Activated naive CD4-positive, alpha-beta T cell treated with anti-CD3 and anti-CD28 coated beads for 36 hours (primary cell): ENCODE measurements around the gene THAP6. TPM values are rescaled to one million over a fixed set of nuclear protein-coding genes. Genes with fewer than 3 reads are reported as not detected.
"Not testable (repeated sequence)": the region's sequence is repeated elsewhere in the genome, so short reads cannot be mapped to it uniquely, and the experiment has no call there.

ENCODE experiments used
- CTCF ChIA-PET: fragments of 350-600 bp; sonication (Branson Sonifier 250); formaldehyde crosslinking; loops from one replicate; lab custom pipeline; 2021; ENCODE audit warnings: antibody characterized with exemption; lab: Charles Lee
- DNase-seq: peaks from one replicate; pipeline ENCODE4 v3.0.0-alpha.2; 2020
- H3K27ac Mint-ChIP-seq: one replicate; pipeline ENCODE4 v1.8.0; 2021; ENCODE audit warnings: mild to moderate bottlenecking, mixed read lengths
- H3K27me3 Mint-ChIP-seq: one replicate; pipeline ENCODE4 v1.8.0; 2021; ENCODE audit warnings: low read depth, mixed read lengths
- H3K36me3 Mint-ChIP-seq: one replicate; pipeline ENCODE4 v1.8.0; 2021; ENCODE audit warnings: low read depth, mixed read lengths
- H3K4me1 Mint-ChIP-seq: one replicate; pipeline ENCODE4 v1.8.0; 2021; ENCODE audit warnings: low read depth, mixed read lengths
- H3K4me3 Mint-ChIP-seq: one replicate; pipeline ENCODE4 v1.8.0; 2021; ENCODE audit warnings: mild to moderate bottlenecking, moderate library complexity, mixed read lengths
- H3K9me3 Mint-ChIP-seq: one replicate; pipeline ENCODE4 v1.8.0; 2021; ENCODE audit warnings: mixed read lengths
- intact Hi-C: fragments of 100-400 bp; cut with micrococcal nuclease; formaldehyde crosslinking; loops from one replicate; pipeline ENCODE4 v1.15.1; 2023
- total RNA-seq, 2 experiments: library from RNA; stranded (reverse); gene quantifications; one replicate each; pipeline ENCODE4 v1.2.3, GENCODE V29; 2021

The THAP6 gene
- total RNA-seq, 2 experiments from 2014 or later, result 14.3 to 15.4 TPM

DNA sequence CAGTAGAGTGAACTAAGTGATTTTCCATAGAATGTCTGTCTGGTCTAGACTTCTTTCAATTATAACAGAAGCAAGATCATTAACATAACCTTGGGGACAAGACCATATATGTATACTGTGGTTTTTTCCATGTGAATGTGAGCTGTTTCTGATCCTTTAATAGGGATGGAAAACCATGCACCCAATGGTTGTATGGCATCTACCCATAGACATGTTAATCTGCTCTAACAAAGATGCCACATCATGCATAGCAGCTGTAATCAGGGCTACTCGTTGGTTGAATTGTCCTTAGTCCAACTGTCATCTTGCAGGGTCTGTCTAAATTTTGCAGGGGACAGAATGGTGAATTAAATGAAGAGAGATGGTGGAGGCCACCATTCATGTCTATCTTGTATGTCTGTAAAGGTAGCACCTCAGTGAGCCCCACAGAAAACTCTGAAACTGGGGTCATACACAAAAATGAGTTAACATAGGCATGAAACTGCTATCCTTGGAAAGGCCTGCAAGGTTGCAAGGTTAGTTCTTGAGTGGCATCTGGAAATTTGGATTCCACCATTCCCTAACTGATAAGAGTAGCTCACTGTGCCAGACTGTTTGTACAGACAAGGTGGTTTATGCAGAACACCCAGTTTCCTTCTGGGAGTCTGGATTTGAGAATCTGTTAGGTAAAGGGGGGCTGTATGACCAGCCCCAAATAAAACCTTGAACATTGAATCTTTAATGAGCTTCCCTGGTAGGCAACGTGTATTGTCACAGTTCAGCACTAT, 16.5 kb downstream of the THAP6 start:
- CTCF ChIA-PET, result no interaction called here
- intact Hi-C loops, result no loop called here
- H3K4me1 Mint-ChIP-seq, result no peaks in the 10 kb centered on the region
- no peak overlapping the region for H3K27ac Mint-ChIP-seq
- peaks cover 12% of the 10 kb centered on the region for H3K9me3 Mint-ChIP-seq
- H3K4me3 Mint-ChIP-seq, result no peak overlapping the region
- no peak for DNase-seq
- peaks cover 56% of the 10 kb centered on the region for H3K36me3 Mint-ChIP-seq
- no peaks in the 10 kb centered on the region for H3K27me3 Mint-ChIP-seq

DNA sequence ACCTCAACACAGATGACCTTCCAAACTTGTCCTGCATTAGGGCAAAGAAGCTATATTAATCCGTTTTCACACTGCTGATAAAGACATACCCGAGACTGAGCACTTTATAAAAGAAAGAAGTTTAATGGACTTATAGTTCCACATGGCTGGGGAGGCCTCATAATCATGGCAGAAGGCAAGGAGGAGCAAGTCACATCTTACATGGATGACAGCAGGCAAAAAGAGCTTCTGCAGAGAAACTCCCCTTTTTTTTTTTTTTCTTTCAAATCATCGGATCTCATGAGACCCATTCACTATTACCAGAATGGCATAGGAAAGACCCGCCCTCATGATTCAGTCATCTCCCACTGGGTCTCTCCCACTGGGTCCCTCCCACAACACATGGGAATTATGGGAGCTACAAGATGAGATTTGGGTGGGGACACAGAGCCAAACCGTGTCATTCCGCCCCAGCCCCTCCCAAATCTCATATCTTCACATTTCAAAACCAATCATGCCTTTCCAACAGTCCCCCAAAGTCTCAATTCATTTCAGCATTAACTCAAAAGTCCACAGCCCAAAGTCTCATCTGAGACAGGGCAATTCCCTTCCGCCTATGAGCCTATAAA, 17.4 kb downstream of the THAP6 start:
- H3K4me1 Mint-ChIP-seq, H3K27ac Mint-ChIP-seq, H3K27me3 Mint-ChIP-seq, DNase-seq, H3K4me3 Mint-ChIP-seq, intact Hi-C loops: not testable (repeated sequence)
- CTCF ChIA-PET, result interaction anchor here (0.6 to 0.7 kb wide), 2 partner anchors 280 to 1205 kb away, joined by 3 read pairs; no protein-coding TSS in a partner anchor
- H3K36me3 Mint-ChIP-seq, result peaks cover 52% of the 10 kb centered on the region
- peaks cover 12% of the 10 kb centered on the region for H3K9me3 Mint-ChIP-seq

DNA sequence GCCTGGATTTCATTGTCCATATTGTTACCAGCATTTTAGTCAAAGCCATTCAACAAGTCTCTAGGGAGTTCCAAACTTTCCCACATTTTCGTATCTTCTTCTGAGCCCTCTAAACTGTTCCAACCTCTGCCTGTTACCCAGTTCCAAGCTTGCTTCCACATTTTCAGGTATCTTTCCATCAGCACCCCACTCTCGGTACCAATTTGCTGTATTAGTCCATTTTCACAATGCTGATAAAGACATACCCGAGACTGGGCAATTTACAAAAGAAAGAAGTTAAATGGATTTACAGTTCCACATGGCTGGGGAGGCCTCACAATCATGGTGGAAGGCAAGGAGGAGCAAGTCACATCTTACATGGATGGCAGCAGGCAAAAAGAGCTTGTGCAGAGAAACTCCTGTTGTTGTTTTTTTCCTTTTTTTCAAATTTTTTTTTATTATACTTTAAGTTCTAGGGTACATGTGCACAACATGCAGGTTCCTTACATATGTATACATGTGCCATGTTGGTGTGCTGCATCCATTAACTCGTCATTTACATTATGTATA, 19.1 kb downstream of the THAP6 start:
- H3K4me3 Mint-ChIP-seq, DNase-seq, H3K27me3 Mint-ChIP-seq, CTCF ChIA-PET, intact Hi-C loops, H3K4me1 Mint-ChIP-seq, H3K27ac Mint-ChIP-seq: not testable (repeated sequence)
- Mint-ChIP-seq H3K9me3 (peaks cover 12% of the 10 kb centered on the region), H3K36me3 (peaks cover 48% of the 10 kb centered on the region)

DNA sequence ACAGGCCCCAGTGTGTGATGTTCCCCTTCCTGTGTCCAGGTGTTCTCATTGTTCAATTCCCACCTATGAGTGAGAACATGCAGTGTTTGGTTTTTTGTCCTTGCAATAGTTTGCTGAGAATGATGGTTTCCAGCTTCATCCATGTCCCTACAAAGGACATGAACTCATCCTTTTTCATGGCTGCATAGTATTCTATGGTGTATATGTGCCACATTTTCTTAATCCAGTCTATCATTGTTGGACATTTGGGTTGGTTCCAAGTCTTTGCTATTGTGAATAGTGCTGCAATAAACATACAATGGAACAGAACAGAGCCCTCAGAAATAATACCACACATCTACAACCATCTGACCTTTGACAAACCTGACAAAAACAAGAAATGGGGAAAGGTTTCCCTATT, 19.7 kb downstream of the THAP6 start:
- CTCF ChIA-PET, H3K27me3 Mint-ChIP-seq, H3K4me3 Mint-ChIP-seq, intact Hi-C loops, H3K27ac Mint-ChIP-seq, H3K4me1 Mint-ChIP-seq, DNase-seq: not testable (repeated sequence)
- Mint-ChIP-seq H3K9me3 (peaks cover 12% of the 10 kb centered on the region), H3K36me3 (peaks cover 47% of the 10 kb centered on the region)

DNA sequence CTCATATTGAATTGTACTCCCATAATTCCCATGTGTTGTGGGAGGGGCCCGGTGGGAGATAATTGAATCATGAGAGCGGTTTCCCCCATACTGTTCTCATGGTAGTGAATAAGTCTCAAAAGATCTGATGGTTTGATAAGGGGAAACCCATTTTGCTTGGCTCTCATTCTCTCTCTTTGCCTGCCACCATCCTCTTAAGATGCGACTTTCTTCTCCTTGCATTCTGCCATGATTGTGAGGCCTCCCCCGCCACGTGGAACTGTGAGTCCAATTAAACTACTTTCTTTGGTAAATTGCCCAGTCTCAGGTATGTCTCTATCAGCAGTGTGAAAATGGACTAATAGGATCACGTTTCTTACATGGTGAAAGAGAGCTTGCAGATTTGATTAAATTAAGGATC, 23.0 kb downstream of the THAP6 start:
- CTCF ChIA-PET, H3K27ac Mint-ChIP-seq, intact Hi-C loops, H3K4me1 Mint-ChIP-seq, H3K9me3 Mint-ChIP-seq, H3K4me3 Mint-ChIP-seq, DNase-seq, H3K27me3 Mint-ChIP-seq: not testable (repeated sequence)
- peaks cover 20% of the 10 kb centered on the region for H3K36me3 Mint-ChIP-seq

DNA sequence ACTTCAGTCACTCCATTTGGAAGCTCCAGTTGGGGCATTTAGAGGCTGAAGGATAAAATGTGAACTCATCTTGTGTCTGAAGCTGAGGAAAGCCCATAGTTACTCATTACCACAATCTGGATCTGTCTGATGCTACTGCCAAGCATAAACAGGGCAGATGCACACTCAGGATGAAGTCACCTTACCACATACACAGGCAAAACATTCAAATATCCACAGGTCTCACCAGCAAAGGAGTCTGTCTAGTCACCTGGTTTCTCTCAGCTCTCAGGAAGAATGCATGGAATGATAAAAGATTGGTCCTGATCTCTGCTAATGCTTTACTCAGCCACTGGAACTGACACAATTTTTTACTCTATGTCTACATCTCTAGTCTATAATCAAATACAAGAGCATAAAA, 28.6 kb downstream of the THAP6 start:
- CTCF ChIA-PET, result interaction anchor here (0.9 kb wide), 1 partner anchor 28 kb away, joined by 3 read pairs; no protein-coding TSS in a partner anchor
- intact Hi-C loops, result no loop called here
- Mint-ChIP-seq H3K27me3 (no peaks in the 10 kb centered on the region), H3K27ac (no peak overlapping the region), H3K4me3 (no peak overlapping the region), H3K9me3 (no peaks in the 10 kb centered on the region), H3K36me3 (peaks cover 6% of the 10 kb centered on the region), H3K4me1 (no peaks in the 10 kb centered on the region)
- DNase-seq, result no peak

DNA sequence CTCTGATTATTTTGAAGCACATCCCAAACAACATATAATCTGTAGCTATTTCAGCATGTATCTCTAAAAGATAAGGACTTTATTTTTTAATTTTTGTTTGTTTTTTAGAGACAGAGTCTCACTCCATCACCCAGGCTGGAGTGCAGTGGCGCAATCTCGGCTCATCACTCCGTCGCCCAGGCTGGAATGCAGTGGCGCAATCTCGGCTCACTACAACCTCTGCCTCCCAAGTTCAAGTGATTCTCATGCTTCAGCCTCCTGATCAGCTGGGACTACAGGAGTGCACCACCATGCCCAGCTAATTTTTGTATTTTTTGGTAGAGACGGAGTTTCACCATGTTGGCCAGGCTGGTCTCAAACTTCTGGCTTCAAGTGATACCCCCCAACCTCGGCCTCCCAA, 29.9 kb downstream of the THAP6 start:
- H3K27ac Mint-ChIP-seq, result not testable (repeated sequence)

DNA sequence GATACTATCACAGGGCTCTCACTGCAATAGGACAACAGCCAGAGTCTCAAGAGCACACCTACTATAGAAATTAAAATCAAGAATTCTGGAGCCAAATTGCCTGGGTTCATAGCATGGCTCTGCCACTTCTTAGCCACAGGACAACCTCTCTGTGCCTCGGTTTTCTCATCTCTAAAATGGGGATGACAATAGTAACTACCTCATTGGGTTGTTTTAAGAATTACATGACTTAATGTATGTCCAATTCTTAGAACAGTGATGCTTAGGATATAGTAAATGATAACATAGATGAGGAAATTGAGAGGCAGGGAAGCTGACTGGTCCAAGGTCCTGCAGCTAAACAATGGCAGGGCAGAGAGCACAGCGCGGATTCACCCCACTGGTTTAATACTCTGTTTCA, 30.6 kb downstream of the THAP6 start:
- CTCF ChIA-PET, result interaction anchor here (0.6 kb wide), 1 partner anchor 111 kb away, joined by 3 read pairs; no protein-coding TSS in a partner anchor
- intact Hi-C loops, result no loop called here
- Mint-ChIP-seq H3K36me3 (peaks cover 5% of the 10 kb centered on the region), H3K27ac (no peak overlapping the region), H3K4me1 (no peaks in the 10 kb centered on the region), H3K9me3 (no peaks in the 10 kb centered on the region), H3K27me3 (no peaks in the 10 kb centered on the region), H3K4me3 (no peak overlapping the region)
- DNase-seq, result no peak

More for the DNA sequence above, 29.9 kb downstream of the THAP6 start:
- H3K27me3 Mint-ChIP-seq, intact Hi-C loops, H3K4me3 Mint-ChIP-seq, DNase-seq, H3K36me3 Mint-ChIP-seq, H3K9me3 Mint-ChIP-seq, H3K4me1 Mint-ChIP-seq: not testable (repeated sequence)
- CTCF ChIA-PET, result interaction anchor here (0.6 to 0.9 kb wide), 3 partner anchors 17 to 322 kb away, joined by 3 to 5 read pairs (median 3); no protein-coding TSS in a partner anchor

DNA sequence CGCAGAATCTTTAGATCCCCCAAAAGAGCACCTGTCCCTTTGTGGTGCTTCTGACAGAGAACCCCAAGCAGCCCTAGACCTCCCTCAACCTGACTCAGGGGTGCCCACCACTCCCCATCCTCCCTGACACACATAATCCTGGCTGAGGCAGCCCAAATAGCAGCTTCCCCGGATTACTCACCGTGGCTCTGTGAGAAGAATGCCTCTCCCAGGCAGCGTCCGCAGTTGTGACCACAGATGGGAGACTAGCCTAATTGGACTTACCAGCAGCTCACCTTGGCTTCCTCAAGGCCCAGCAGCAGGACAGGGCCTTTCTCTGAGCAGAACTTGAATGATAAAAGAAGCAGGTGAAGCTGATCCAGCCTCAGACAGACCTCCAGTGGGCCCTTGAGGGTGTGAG, 31.3 kb downstream of the THAP6 start:
- intact Hi-C loops, result no loop called here
- Mint-ChIP-seq H3K27ac (no peak overlapping the region), H3K4me1 (no peaks in the 10 kb centered on the region), H3K27me3 (no peaks in the 10 kb centered on the region), H3K9me3 (no peaks in the 10 kb centered on the region), H3K4me3 (no peak overlapping the region), H3K36me3 (peaks cover 2% of the 10 kb centered on the region)
- CTCF ChIA-PET, result no interaction called here
- DNase-seq, result no peak

DNA sequence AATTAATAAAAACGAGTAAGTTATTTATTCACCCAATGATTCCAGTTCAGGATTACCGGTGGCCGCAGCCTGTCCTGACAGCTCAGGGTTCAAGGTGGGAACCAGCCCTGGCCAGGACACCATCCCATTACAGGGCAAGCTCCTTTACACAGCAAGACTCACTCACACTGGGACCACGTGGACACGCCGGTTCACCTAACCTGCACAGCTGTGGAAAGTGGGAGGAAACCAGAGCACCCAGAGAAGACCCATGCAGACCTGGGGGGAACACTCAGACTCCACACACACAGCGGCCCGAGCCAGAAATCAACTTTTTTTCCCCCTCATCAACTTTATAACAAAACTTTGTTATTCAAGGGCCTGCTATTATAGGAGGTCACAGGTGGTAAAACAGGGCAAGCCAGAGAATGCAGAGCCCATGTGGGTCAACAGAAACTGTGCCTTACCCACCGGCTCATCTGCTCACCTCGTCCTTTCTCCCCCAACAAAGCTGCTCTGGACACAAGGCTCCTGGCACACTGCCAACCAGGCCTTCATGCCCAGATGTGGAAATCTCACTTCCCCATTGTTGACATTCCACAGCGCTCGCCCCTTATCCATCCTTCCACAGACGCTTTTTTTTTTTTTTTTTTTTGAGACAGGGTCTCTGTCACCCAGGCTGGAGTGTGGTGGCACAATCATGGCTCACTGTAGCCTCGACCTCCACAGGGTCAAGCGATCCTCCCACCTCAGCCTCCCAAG, 33.5 kb downstream of the THAP6 start:
- H3K4me3 Mint-ChIP-seq, result no peak overlapping the region
- H3K27me3 Mint-ChIP-seq, result no peaks in the 10 kb centered on the region
- H3K4me1 Mint-ChIP-seq, result no peaks in the 10 kb centered on the region
- intact Hi-C loops, result no loop called here
- H3K36me3 Mint-ChIP-seq, result peaks cover 2% of the 10 kb centered on the region
- no peak for DNase-seq
- no peaks in the 10 kb centered on the region for H3K9me3 Mint-ChIP-seq
- H3K27ac Mint-ChIP-seq, result no peak overlapping the region
- CTCF ChIA-PET, result interaction anchor here (0.6 kb wide), 1 partner anchor 45 kb away, joined by 5 read pairs; no protein-coding TSS in a partner anchor

DNA sequence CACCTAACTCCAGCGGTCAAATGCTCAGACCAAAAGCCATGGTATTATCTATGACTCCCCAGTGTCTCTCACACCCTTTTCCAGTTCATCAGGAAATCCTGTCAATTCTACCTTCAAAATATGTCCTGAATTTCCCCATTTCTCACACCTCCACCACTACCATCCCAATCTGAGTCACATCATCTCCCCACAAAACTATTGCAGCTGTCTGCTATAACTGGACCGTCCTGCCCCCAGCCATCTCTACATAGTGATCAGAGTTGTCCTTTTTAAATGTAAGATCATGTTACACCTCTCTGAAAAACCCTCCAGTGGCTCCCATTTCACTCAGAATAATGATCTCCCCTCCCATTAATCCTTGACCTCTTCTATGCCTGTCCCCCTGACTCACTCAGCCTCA, 34.7 kb downstream of the THAP6 start:
- no peak for DNase-seq
- peaks cover 2% of the 10 kb centered on the region for H3K36me3 Mint-ChIP-seq
- no peak overlapping the region for H3K27ac Mint-ChIP-seq
- H3K27me3 Mint-ChIP-seq, result no peaks in the 10 kb centered on the region
- intact Hi-C loops, result no loop called here
- no peak overlapping the region for H3K4me3 Mint-ChIP-seq
- CTCF ChIA-PET, result no interaction called here
- H3K4me1 Mint-ChIP-seq, result no peaks in the 10 kb centered on the region
- H3K9me3 Mint-ChIP-seq, result no peaks in the 10 kb centered on the region

DNA sequence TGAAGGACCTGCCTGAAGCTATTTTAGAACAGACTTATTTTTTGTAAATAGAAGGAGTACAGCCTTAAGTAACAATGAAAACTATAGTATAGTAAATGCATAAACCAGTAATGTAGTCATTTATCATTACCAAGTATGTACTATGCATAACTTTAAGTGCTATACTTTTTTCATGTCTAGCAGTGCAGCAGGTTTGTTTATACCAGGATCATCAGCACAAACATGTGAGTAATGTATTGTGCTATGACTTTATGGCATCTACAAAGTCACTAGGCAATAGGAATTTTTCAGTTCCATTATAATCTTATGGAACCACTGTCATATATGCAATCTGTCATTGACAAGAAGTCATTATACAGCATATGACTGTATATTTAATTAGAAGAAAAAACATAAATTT, 38.2 kb downstream of the THAP6 start:
- no peak for DNase-seq
- Mint-ChIP-seq H3K4me1 (no peaks in the 10 kb centered on the region), H3K9me3 (no peaks in the 10 kb centered on the region), H3K36me3 (no peaks in the 10 kb centered on the region), H3K27ac (no peak overlapping the region), H3K4me3 (no peak overlapping the region), H3K27me3 (no peaks in the 10 kb centered on the region)
- CTCF ChIA-PET, result no interaction called here
- intact Hi-C loops, result no loop called here
